ENCODE measurements around the gene MALRD1. TPM values are rescaled to one million over a fixed set of nuclear protein-coding genes. Genes with fewer than 3 reads are reported as not detected.
A peak's percentile ranks its signal among the peaks of the same experiment; 100 is the strongest.

The MALRD1 gene
- total RNA-seq, 4 donors from 2014 or later: 0.50 to 2.8 (median 1.6) TPM

GRCh38 chr10:19570120-19570519 is 521.5 kb downstream of the MALRD1 start:
- Histone ChIP-seq H3K36me3 (no peaks in the 10 kb centered on the region), H3K27me3 (no peaks in the 10 kb centered on the region), H3K4me1 (peaks cover 0 to 32% (median 2%) of the 10 kb centered on the region in 3 donors), H3K27ac (peak overlapping the region; percentile 46 to 65 (median 50)), H3K9me3 (no peaks in the 10 kb centered on the region), H3K4me3 (no peak overlapping the region)
- ATAC-seq: no peak
- TF ChIP-seq POLR2AphosphoS5 (IDR thresholded peaks at IDR 0.05) (no peak), CTCF (IDR thresholded peaks at IDR 0.05) (no peak), EP300 (IDR thresholded peaks at IDR 0.05) (no peak), POLR2A (IDR thresholded peaks at IDR 0.05) (no peak)
- WGBS, 2 donors (ENCODE audit: low coverage in 1 of 2): 10 to 26% methylated on average over 3 of the region's 3 CpGs

GRCh38 chr10:19570991-19571390 is 522.4 kb downstream of the MALRD1 start:
- Histone ChIP-seq H3K9me3 (no peaks in the 10 kb centered on the region), H3K36me3 (no peaks in the 10 kb centered on the region), H3K4me3 (no peak overlapping the region), H3K4me1 (peaks cover 0 to 32% (median 2%) of the 10 kb centered on the region in 3 donors), H3K27ac (peak overlapping the region; percentile 39 to 59 (median 48)), H3K27me3 (no peaks in the 10 kb centered on the region)
- peak; percentile 75 for ATAC-seq
- 22% methylated on average over 1 of the region's 1 CpG; no CpG with 5 or more reads in 1 of the 2 donors for WGBS, 2 donors (ENCODE audit: low coverage in 1 of 2)
- TF ChIP-seq EP300 (IDR thresholded peaks at IDR 0.05) (no peak), POLR2A (IDR thresholded peaks at IDR 0.05) (no peak), POLR2AphosphoS5 (IDR thresholded peaks at IDR 0.05) (no peak), CTCF (IDR thresholded peaks at IDR 0.05) (no peak)

GRCh38 chr10:19572056-19572455 is 523.5 kb downstream of the MALRD1 start:
- no peak for TF ChIP-seq CTCF (IDR thresholded peaks at IDR 0.05)
- TF ChIP-seq POLR2AphosphoS5 (IDR thresholded peaks at IDR 0.05): no peak
- TF ChIP-seq POLR2A (IDR thresholded peaks at IDR 0.05): no peak
- WGBS, 2 donors (ENCODE audit: low coverage in 1 of 2): 70 to 75% methylated on average over 3 to 4 of the region's 4 CpGs
- peak overlapping the region in 1 of 4 donors; percentile 50 for H3K27ac ChIP-seq

GRCh38 chr10:19576576-19576975 is 528.0 kb downstream of the MALRD1 start:
- H3K4me1 ChIP-seq: peaks cover 0 to 12% (median 6%) of the 10 kb centered on the region in 3 donors
- WGBS, 2 donors (ENCODE audit: low coverage in 1 of 2): 73 to 100% methylated on average over 3 of the region's 3 CpGs
- no peaks in the 10 kb centered on the region for H3K27me3 ChIP-seq
- no peaks in the 10 kb centered on the region for H3K36me3 ChIP-seq
- H3K9me3 ChIP-seq: no peaks in the 10 kb centered on the region
- TF ChIP-seq POLR2A (IDR thresholded peaks at IDR 0.05) (no peak), POLR2AphosphoS5 (IDR thresholded peaks at IDR 0.05) (no peak)
- no peak overlapping the region for H3K27ac ChIP-seq
- ATAC-seq: no peak
- H3K4me3 ChIP-seq: no peak overlapping the region

More at GRCh38 chr10:19572056-19572455, 523.5 kb downstream of the MALRD1 start:
- peaks cover 0 to 32% (median 2%) of the 10 kb centered on the region in 3 donors for H3K4me1 ChIP-seq
- no peak overlapping the region for H3K4me3 ChIP-seq
- no peaks in the 10 kb centered on the region for H3K9me3 ChIP-seq
- no peaks in the 10 kb centered on the region for H3K36me3 ChIP-seq
- H3K27me3 ChIP-seq: no peaks in the 10 kb centered on the region
- ATAC-seq: no peak

- no peaks in the 10 kb centered on the region for H3K36me3 ChIP-seq
- peaks cover 0 to 6% (median 4%) of the 10 kb centered on the region in 3 donors for H3K4me1 ChIP-seq
- no peaks in the 10 kb centered on the region for H3K9me3 ChIP-seq
- TF ChIP-seq POLR2A (IDR thresholded peaks at IDR 0.05) (no peak), EP300 (IDR thresholded peaks at IDR 0.05) (no peak), POLR2AphosphoS5 (IDR thresholded peaks at IDR 0.05) (no peak), CTCF (IDR thresholded peaks at IDR 0.05) (no peak)
- no peak overlapping the region for H3K27ac ChIP-seq
- no peak for ATAC-seq
- 62 to 66% methylated on average over 2 of the region's 2 CpGs for WGBS, 2 donors (ENCODE audit: low coverage in 1 of 2)
- no peaks in the 10 kb centered on the region for H3K27me3 ChIP-seq
- no peak overlapping the region for H3K4me3 ChIP-seq
Observed at GRCh38 chr10:19577381-19577780, 528.8 kb downstream of the MALRD1 start.
